SK-N-SH (cell line): ENCODE data around the gene DMBT1. TPM values are rescaled to one million over a fixed set of nuclear protein-coding genes. Genes with fewer than 3 reads are reported as not detected.

ENCODE experiments used
- CTCF ChIA-PET: fragments of 300-600, 350-600 bp; formaldehyde crosslinking; extraction: SDS; loops from one replicate; lab custom pipeline; 2021; lab: Yijun Ruan, JAX
- POLR2A ChIA-PET: fragments of 350-600 bp; sonication (Branson Sonifier 250); formaldehyde crosslinking; extraction: SDS; loops from one replicate; lab custom pipeline; 2020; ENCODE audit warnings: antibody characterized with exemption, inconsistent platforms; lab: Yijun Ruan, JAX
- DNase-seq: peaks from one replicate; pipeline ENCODE4 v3.0.0; 2012
- H2AFZ ChIP-seq: fragments of 200-600 bp; sonication (generic); 2 replicates; pipeline ENCODE4 v1.8.1; 2016; ENCODE audit warnings: antibody characterized with exemption, mild to moderate bottlenecking, low read depth
- H3F3A ChIP-seq: fragments of 200-600 bp; sonication (generic); replicated peaks from 2 replicates; pipeline ENCODE3; 2016; ENCODE audit warnings: antibody characterized with exemption, mild to moderate bottlenecking; ENCODE audit not compliant: insufficient read depth
- H3K27ac ChIP-seq, 2 experiments: fragments of 200-500 bp in 1 of 2; fragments of 200-600 bp in 1 of 2; sonication (Bioruptor generic) in 1 of 2; sonication (generic), shearing (Covaris generic) in 1 of 2; 2 replicates each; pipeline versions ENCODE4 v1.5.1 to v1.6.1; 2014 to 2016; ENCODE audit warnings: low read depth in 2 of 2, inconsistent platforms in 1 of 2, low read length in 1 of 2, mild to moderate bottlenecking in 1 of 2, mixed read lengths in 1 of 2
- H3K27me3 ChIP-seq: fragments of 200-600 bp; sonication (generic), shearing (Covaris generic); 2 replicates; pipeline ENCODE4 v1.6.1; 2016; ENCODE audit warnings: mixed run types; ENCODE audit not compliant: insufficient read depth
- H3K36me3 ChIP-seq, 2 experiments: fragments of 200-500 bp in 1 of 2; fragments of 200-600 bp in 1 of 2; sonication (Bioruptor generic) in 1 of 2; sonication (generic) in 1 of 2; replicated peaks in 1 of 2; 2 replicates each; pipeline versions ENCODE3 to v1.5.1; 2014 to 2016; ENCODE audit warnings: low read length in 1 of 2, mild to moderate bottlenecking in 1 of 2; ENCODE audit not compliant: insufficient read depth in 2 of 2, control insufficient read depth in 1 of 2
- H3K4me1 ChIP-seq, 2 experiments: fragments of 200-500 bp in 1 of 2; fragments of 200-600 bp in 1 of 2; sonication (Bioruptor generic) in 1 of 2; sonication (generic), shearing (Covaris generic) in 1 of 2; 2 replicates each; pipeline versions ENCODE4 v1.5.1 to v1.6.1; 2014 to 2016; ENCODE audit warnings: low read depth in 1 of 2, low read length in 1 of 2, mixed run types in 1 of 2; ENCODE audit not compliant: insufficient read depth in 2 of 2, control insufficient read depth in 1 of 2
- H3K4me2 ChIP-seq: fragments of 200-600 bp; sonication (generic), shearing (Covaris generic); 2 replicates; pipeline ENCODE4 v1.6.1; 2017; ENCODE audit warnings: mixed run types
- H3K4me3 ChIP-seq, 2 experiments: fragments of 200-500 bp in 1 of 2; fragments of 200-600 bp in 1 of 2; sonication (Bioruptor generic) in 1 of 2; sonication (generic), shearing (Covaris generic) in 1 of 2; 2 replicates each; pipeline versions ENCODE4 v1.5.1 to v1.8.1; 2014 to 2016; ENCODE audit warnings: low read depth in 2 of 2, inconsistent platforms in 1 of 2, low read length in 1 of 2, mild to moderate bottlenecking in 1 of 2, mixed read lengths in 1 of 2, moderate library complexity in 1 of 2
- H3K79me2 ChIP-seq: fragments of 200-600 bp; sonication (generic); 2 replicates; pipeline ENCODE4 v1.8.1; 2017; ENCODE audit warnings: mild to moderate bottlenecking; ENCODE audit not compliant: insufficient read depth
- H3K9ac ChIP-seq: fragments of 200-600 bp; sonication (generic); 2 replicates; pipeline ENCODE4 v1.6.1; 2017; ENCODE audit warnings: mixed run types
- H3K9me2 ChIP-seq: fragments of 200-600 bp; sonication (generic); 2 replicates; pipeline ENCODE4 v1.6.1; 2017; ENCODE audit warnings: mixed run types
- H3K9me3 ChIP-seq: fragments of 200-600 bp; sonication (generic); 2 replicates; pipeline ENCODE4 v1.6.1; 2017; ENCODE audit warnings: mixed run types, mild to moderate bottlenecking, moderate library complexity
- H4K20me1 ChIP-seq: fragments of 200-600 bp; sonication (generic); 2 replicates; pipeline ENCODE4 v1.6.1; 2017; ENCODE audit warnings: mild to moderate bottlenecking, mixed run types; ENCODE audit not compliant: insufficient read depth
- CTCF ChIP-seq: fragments of 200-600 bp; sonication (generic); IDR thresholded peaks from 2 replicates; pipeline ENCODE4 v1.6.1; 2017; ENCODE audit warnings: antibody characterized with exemption, mild to moderate bottlenecking, moderate library complexity
- EZH2phosphoT487 ChIP-seq: fragments of 200-600 bp; sonication (generic); IDR thresholded peaks from 2 replicates; pipeline ENCODE4 v1.6.1; 2017; ENCODE audit warnings: low read depth, mixed run types, mild to moderate bottlenecking, antibody characterized with exemption, moderate library complexity, borderline replicate concordance
- FOXM1 ChIP-seq: IDR thresholded peaks from 2 replicates; pipeline ENCODE4 v1.4.0; 2012; ENCODE audit warnings: low read depth, mild to moderate bottlenecking
- GABPA ChIP-seq: IDR thresholded peaks from 2 replicates; pipeline ENCODE4 v1.4.0; 2012; ENCODE audit warnings: low read depth, mild to moderate bottlenecking
- IRF3 ChIP-seq: fragments of 150-350 bp; IDR thresholded peaks from 2 replicates; pipeline ENCODE4 v1.6.1; 2016; ENCODE audit warnings: mild to moderate bottlenecking, low read depth, low read length
- JUND ChIP-seq: IDR thresholded peaks from 2 replicates; pipeline ENCODE4 v1.4.0; 2012
- MEF2A ChIP-seq: IDR thresholded peaks from 2 replicates; pipeline ENCODE4 v1.4.0; 2012; ENCODE audit warnings: low read depth, borderline replicate concordance
- RCOR1 ChIP-seq: fragments of 150-350 bp; IDR thresholded peaks from 2 replicates; pipeline ENCODE4 v1.6.1; 2017; ENCODE audit warnings: antibody characterized with exemption, low read length
- SIN3A ChIP-seq: IDR thresholded peaks from 2 replicates; pipeline ENCODE4 v1.6.1; 2012; ENCODE audit warnings: low read depth, mild to moderate bottlenecking, low read length, moderate library complexity, borderline replicate concordance
- SMC3 ChIP-seq: IDR thresholded peaks from 2 replicates; pipeline ENCODE4 v1.6.1; 2012; ENCODE audit warnings: low read depth, low read length, improper control_type of control experiment
- TAF1 ChIP-seq: IDR thresholded peaks from 2 replicates; pipeline ENCODE4 v1.6.1; 2012; ENCODE audit warnings: low read depth, mild to moderate bottlenecking, low read length, moderate library complexity, borderline replicate concordance
- TCF12 ChIP-seq: IDR thresholded peaks from 2 replicates; pipeline ENCODE4 v1.4.0; 2012
- USF1 ChIP-seq: IDR thresholded peaks from 2 replicates; pipeline ENCODE4 v1.4.0; 2012; ENCODE audit warnings: low read depth, borderline replicate concordance
- USF2 ChIP-seq: fragments of 150-350 bp; IDR thresholded peaks from 2 replicates; pipeline ENCODE4 v1.6.1; 2017; ENCODE audit warnings: antibody characterized with exemption, low read length, low read depth, borderline replicate concordance
- YY1 ChIP-seq: IDR thresholded peaks from 2 replicates; pipeline ENCODE4 v1.4.0; 2012; ENCODE audit warnings: low read depth, mild to moderate bottlenecking
- ZBTB33 ChIP-seq: IDR thresholded peaks from 2 replicates; pipeline ENCODE4 v1.4.0; 2012; ENCODE audit warnings: low read depth, borderline replicate concordance
- WGBS: methylation state at CpG from one replicate; pipeline ENCODE4 v1.1.6; 2017; ENCODE audit warnings: low lambda C conversion rate; 5-methylcytosine and 5-hydroxymethylcytosine counted together
- polyA plus RNA-seq, 3 experiments: library from polyadenylated mRNA; depleted of rRNA; stranded (reverse); fragments of >200 nt; gene quantifications; 2 replicates each; pipeline ENCODE4 v1.2.3, GENCODE V29; 2012

The DMBT1 gene
- polyA plus RNA-seq, 1 of the 3 experiments (the other 2 are of a cell fraction), result not detected

GRCh38 chr10:122591736-122592135 lies 31.2 kb downstream of the DMBT1 start:
- Histone ChIP-seq H3K9me3 (no peaks in the 10 kb centered on the region), H3K9ac (no peak overlapping the region), H3K9me2 (no peaks in the 10 kb centered on the region), H3K27me3 (no peaks in the 10 kb centered on the region; the same call in 1 of the 2 replicates), H3F3A (no peaks in the 10 kb centered on the region), H3K36me3 (no peaks in the 10 kb centered on the region), H3K4me3 (no peak overlapping the region), H2AFZ (no peak overlapping the region), H3K79me2 (no peaks in the 10 kb centered on the region), H3K4me1 (no peaks in the 10 kb centered on the region), H4K20me1 (no peaks in the 10 kb centered on the region), H3K4me2 (no peak overlapping the region), H3K27ac (no peak overlapping the region)
- WGBS, result 0% methylated on average over 2 of the region's 3 CpGs
- ChIA-PET POLR2A (no interaction called here), CTCF (interaction anchor here (1.6 kb wide), 1 partner anchor 26 kb away, joined by 6 read pairs; no protein-coding TSS in a partner anchor)
- TF ChIP-seq FOXM1, result no peak
- TF ChIP-seq CTCF, result no peak
- TF ChIP-seq USF1, result no peak
- TF ChIP-seq SIN3A, result no peak
- TF ChIP-seq YY1, result no peak
- TF ChIP-seq IRF3, result no peak
- no peak for DNase-seq

GRCh38 chr10:122592161-122592560 lies 31.6 kb downstream of the DMBT1 start:
- no peak for DNase-seq
- CTCF ChIA-PET, result no interaction called here
- Histone ChIP-seq H3K4me2 (no peak overlapping the region), H3K4me1 (no peaks in the 10 kb centered on the region), H3K27me3 (no peaks in the 10 kb centered on the region; the same call in 1 of the 2 replicates), H3F3A (no peaks in the 10 kb centered on the region), H3K27ac (no peak overlapping the region), H3K4me3 (no peak overlapping the region), H2AFZ (no peak overlapping the region), H3K9ac (no peak overlapping the region), H3K9me2 (no peaks in the 10 kb centered on the region), H3K79me2 (no peaks in the 10 kb centered on the region), H3K9me3 (no peaks in the 10 kb centered on the region), H4K20me1 (no peaks in the 10 kb centered on the region), H3K36me3 (no peaks in the 10 kb centered on the region)
- WGBS, result 10% methylated on average over 5 of the region's 10 CpGs
- POLR2A ChIA-PET, result no interaction called here
- TF ChIP-seq TCF12, result no peak
- no peak for TF ChIP-seq USF2
- TF ChIP-seq YY1, result no peak
- TF ChIP-seq EZH2phosphoT487, result no peak
- TF ChIP-seq IRF3, result no peak
- no peak for TF ChIP-seq ZBTB33
- TF ChIP-seq JUND, result no peak
- TF ChIP-seq TAF1, result no peak
- no peak for TF ChIP-seq GABPA
- no peak for TF ChIP-seq CTCF
- TF ChIP-seq RCOR1, result no peak
- no peak for TF ChIP-seq MEF2A
- TF ChIP-seq SMC3, result no peak
